ENCODE results near the gene SCNN1A.
A peak's percentile ranks its signal among the peaks of the same experiment; 100 is the strongest.

- TF ChIP-seq POLR2A (IDR thresholded peaks at IDR 0.05) (peak in 1 of 2 donors; percentile 42), CTCF (IDR thresholded peaks at IDR 0.05) (no peak)
Measured at GRCh38 chr12:6347367-6348338, 27.7 kb downstream of the SCNN1A start.

All from heart left ventricle (tissue), 13 donors.